ENCODE results near the gene SEMA4A.

SEMA4A gene

GRCh38 chr1:156220226-156220625, 66.8 kb downstream of the SEMA4A start:
- TF ChIP-seq POLR2AphosphoS5 (IDR thresholded peaks at IDR 0.05; ENCODE audit: low read depth, low read length) (no peak), REST (IDR thresholded peaks at IDR 0.05; ENCODE audit: insufficient read depth in 1 of 2, low read depth in 2 of 2, low read length in 2 of 2) (no peak), SIN3A (IDR thresholded peaks at IDR 0.05; ENCODE audit: borderline replicate concordance, insufficient read depth, low read length) (no peak), FOXP2 (optimal IDR thresholded peaks at IDR 0.05; ENCODE audit: borderline replicate concordance, extremely low read depth, extremely low read length, insufficient read depth) (no peak), TAF1 (IDR thresholded peaks at IDR 0.05; ENCODE audit: borderline replicate concordance, insufficient read depth, low read length) (no peak)

GRCh38 chr1:156221986-156222692, 68.8 kb downstream of the SEMA4A start:
- TF ChIP-seq REST (IDR thresholded peaks at IDR 0.05; ENCODE audit: insufficient read depth in 1 of 2, low read depth in 2 of 2, low read length in 2 of 2) (no peak), FOXP2 (optimal IDR thresholded peaks at IDR 0.05; ENCODE audit: borderline replicate concordance, extremely low read depth, extremely low read length, insufficient read depth) (no peak), POLR2AphosphoS5 (IDR thresholded peaks at IDR 0.05; ENCODE audit: low read depth, low read length) (no peak), SIN3A (IDR thresholded peaks at IDR 0.05; ENCODE audit: borderline replicate concordance, insufficient read depth, low read length) (no peak), TAF1 (IDR thresholded peaks at IDR 0.05; ENCODE audit: borderline replicate concordance, insufficient read depth, low read length) (no peak)

- no peak for TF ChIP-seq TAF1 (IDR thresholded peaks at IDR 0.05; ENCODE audit: borderline replicate concordance, insufficient read depth, low read length)
- TF ChIP-seq REST (IDR thresholded peaks at IDR 0.05; ENCODE audit: insufficient read depth in 1 of 2, low read depth in 2 of 2, low read length in 2 of 2) = no peak
- TF ChIP-seq SIN3A (IDR thresholded peaks at IDR 0.05; ENCODE audit: borderline replicate concordance, insufficient read depth, low read length) = no peak
- TF ChIP-seq POLR2AphosphoS5 (IDR thresholded peaks at IDR 0.05; ENCODE audit: low read depth, low read length) = no peak
- TF ChIP-seq FOXP2 (optimal IDR thresholded peaks at IDR 0.05; ENCODE audit: borderline replicate concordance, extremely low read depth, extremely low read length, insufficient read depth) = no peak
Measured at GRCh38 chr1:156225677-156226014, 72.3 kb downstream of the SEMA4A start.

- TF ChIP-seq SIN3A (IDR thresholded peaks at IDR 0.05; ENCODE audit: borderline replicate concordance, insufficient read depth, low read length) (no peak), POLR2AphosphoS5 (IDR thresholded peaks at IDR 0.05; ENCODE audit: low read depth, low read length) (no peak), REST (IDR thresholded peaks at IDR 0.05; ENCODE audit: insufficient read depth in 1 of 2, low read depth in 2 of 2, low read length in 2 of 2) (no peak), TAF1 (IDR thresholded peaks at IDR 0.05; ENCODE audit: borderline replicate concordance, insufficient read depth, low read length) (no peak), FOXP2 (optimal IDR thresholded peaks at IDR 0.05; ENCODE audit: borderline replicate concordance, extremely low read depth, extremely low read length, insufficient read depth) (no peak)
Measured at GRCh38 chr1:156226116-156226538, 72.7 kb downstream of the SEMA4A start.

Data from PFSK-1 (cell line).